ENCODE results near the gene NPY5R. TPM values are rescaled to one million over a fixed set of nuclear protein-coding genes. Genes with fewer than 3 reads are reported as not detected.

NPY5R gene
- total and polyA plus RNA-seq, 2 donors (not counting 1 experiment from before 2014, with no cell fraction given), result not detected

- Histone ChIP-seq H3K36me3 (ENCODE audit: control insufficient read depth, insufficient read depth, low read length) (no peaks in the 10 kb centered on the region), H3K79me2 (ENCODE audit: control insufficient read depth, insufficient read depth, low read length) (no peaks in the 10 kb centered on the region), H3K27ac (ENCODE audit: insufficient read depth, low read length) (no peak within 1 kb of the TSS), H3K9ac (ENCODE audit: insufficient read depth, low read length) (no peak within 1 kb of the TSS), H2AFZ (ENCODE audit: low read length) (peak within 1 kb of the TSS; percentile 84), H3K4me3 (replicated peaks in 1 of 4; ENCODE audit: control extremely low read depth in 1 of 4, insufficient read depth in 1 of 4, low read depth in 3 of 4, low read length in 4 of 4) (peak within 1 kb of the TSS; percentile 25 to 73 (median 56)), H4K20me1 (ENCODE audit: control insufficient read depth, extremely low read depth, insufficient read depth, low read length) (no peaks in the 10 kb centered on the region), H3K9me3 (ENCODE audit: control insufficient read depth, insufficient read depth, low read depth, low read length) (no peaks in the 10 kb centered on the region), H3K27me3 (ENCODE audit: control insufficient read depth, insufficient read depth, low read length) (peaks cover 14% of the 10 kb centered on the region), H3K4me2 (ENCODE audit: extremely low read depth, insufficient read depth, low read length) (peak within 1 kb of the TSS; percentile 96), H3K4me1 (ENCODE audit: control insufficient read depth, extremely low read depth, insufficient read depth, low read length) (peaks cover 3% of the 10 kb centered on the region)
- TF ChIP-seq CTCF (conservative IDR thresholded peaks at IDR 0.05 in 1 of 2, IDR thresholded peaks at IDR 0.05 in 1 of 2; ENCODE audit: low read depth in 1 of 2, low read length in 2 of 2) (peak; percentile 68 to 74), EZH2 (IDR thresholded peaks at IDR 0.05; ENCODE audit: low read length, missing control alignments) (no peak)
- DNase-seq (ENCODE audit: low read depth in 2 of 2), result peak; percentile 77 to 79
Measured at GRCh38 chr4:163332526-163333406, 10.9 kb upstream of the NPY5R start, which contains the start of gene NPY1R. TSS of gene NPY1R (minus strand) at chr4:163332596. CDS start at chr4:163326554, 6,042 bp downstream.

DNA sequence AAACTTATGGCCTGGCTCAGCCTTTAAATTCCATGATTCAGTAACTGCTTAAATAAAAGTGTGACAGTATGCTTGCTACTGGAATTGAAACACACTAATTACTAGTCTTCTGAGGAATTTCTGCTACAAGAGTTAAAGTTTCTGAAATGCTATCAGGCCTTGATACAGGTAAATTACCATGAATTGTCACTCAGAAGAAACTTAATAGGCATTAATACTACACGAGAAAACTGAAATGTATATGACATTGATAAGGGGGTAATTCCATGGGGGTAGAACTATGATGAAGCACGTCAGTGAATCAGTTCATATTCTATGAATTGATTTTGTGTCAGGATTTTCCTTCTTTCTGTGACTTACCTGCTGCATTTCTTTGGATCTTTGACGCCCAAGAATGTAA is 8.3 kb upstream of the NPY5R start:
- no peaks in the 10 kb centered on the region for H4K20me1 ChIP-seq (ENCODE audit: control insufficient read depth, extremely low read depth, insufficient read depth, low read length)
- H3K9ac ChIP-seq (ENCODE audit: insufficient read depth, low read length), result no peak overlapping the region
- H3K79me2 ChIP-seq (ENCODE audit: control insufficient read depth, insufficient read depth, low read length), result no peaks in the 10 kb centered on the region
- no peak overlapping the region for H2AFZ ChIP-seq (ENCODE audit: low read length)
- no peak overlapping the region for H3K4me2 ChIP-seq (ENCODE audit: extremely low read depth, insufficient read depth, low read length)
- TF ChIP-seq CTCF (conservative IDR thresholded peaks at IDR 0.05 in 1 of 2, IDR thresholded peaks at IDR 0.05 in 1 of 2; ENCODE audit: low read depth in 1 of 2, low read length in 2 of 2) (no peak), EZH2 (IDR thresholded peaks at IDR 0.05; ENCODE audit: low read length, missing control alignments) (no peak)
- peaks cover 3% of the 10 kb centered on the region for H3K4me1 ChIP-seq (ENCODE audit: control insufficient read depth, extremely low read depth, insufficient read depth, low read length)
- no peak overlapping the region for H3K4me3 ChIP-seq (replicated peaks in 1 of 4; ENCODE audit: control extremely low read depth in 1 of 4, insufficient read depth in 1 of 4, low read depth in 3 of 4, low read length in 4 of 4)
- no peaks in the 10 kb centered on the region for H3K36me3 ChIP-seq (ENCODE audit: control insufficient read depth, insufficient read depth, low read length)
- no peaks in the 10 kb centered on the region for H3K9me3 ChIP-seq (ENCODE audit: control insufficient read depth, insufficient read depth, low read depth, low read length)
- DNase-seq (ENCODE audit: low read depth in 2 of 2), result no peak
- H3K27me3 ChIP-seq (ENCODE audit: control insufficient read depth, insufficient read depth, low read length), result peaks cover 14% of the 10 kb centered on the region
- no peak overlapping the region for H3K27ac ChIP-seq (ENCODE audit: insufficient read depth, low read length)

DNA sequence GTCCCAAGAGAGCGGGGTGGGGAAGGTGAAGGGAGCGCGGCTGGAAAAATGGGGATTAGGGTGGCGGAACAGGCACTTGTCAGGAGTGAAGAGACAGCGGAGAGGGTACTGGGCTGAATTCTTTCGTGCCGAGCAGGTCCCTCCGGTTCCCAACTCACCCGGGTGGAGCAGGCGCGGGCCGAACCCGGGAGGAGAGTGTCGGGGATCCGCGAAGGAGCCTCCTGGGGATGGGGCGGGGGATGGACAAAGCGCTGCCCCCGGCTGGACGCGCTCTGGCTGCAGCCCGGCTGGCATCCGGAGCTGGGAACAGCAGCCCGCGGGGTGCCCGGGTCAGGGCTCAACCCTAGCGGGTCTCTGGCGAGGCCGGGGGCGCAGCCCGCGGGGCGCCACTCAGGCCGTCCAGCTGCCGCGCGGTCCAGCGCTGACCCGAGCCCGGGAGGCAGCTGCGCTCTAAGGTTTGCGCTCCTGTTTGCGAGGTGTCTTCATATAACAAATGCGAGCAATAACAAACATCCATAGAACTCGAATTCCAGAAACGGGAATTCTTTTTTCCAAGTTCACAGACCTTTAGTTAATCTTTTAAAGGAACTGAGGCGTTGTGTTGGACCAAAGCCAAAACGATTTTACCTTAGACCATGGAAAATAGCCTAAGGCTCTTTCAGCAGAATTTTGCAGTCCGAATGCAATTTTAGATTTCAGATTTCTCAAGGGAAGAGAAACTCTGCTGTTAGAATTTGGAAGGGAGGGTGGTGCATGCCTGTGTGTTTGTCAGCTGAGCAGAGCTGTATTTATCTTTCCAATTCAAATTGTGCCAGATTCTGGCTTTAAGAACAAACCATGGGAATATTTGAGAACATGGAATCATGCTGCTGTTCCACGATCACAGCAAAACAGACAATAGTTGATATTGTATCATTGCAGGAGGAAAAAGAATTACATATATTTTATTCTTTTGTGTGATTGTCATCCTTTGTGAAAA is 744 bp downstream of the NPY5R start:
- Histone ChIP-seq H3K27ac (ENCODE audit: insufficient read depth, low read length) (no peak overlapping the region), H3K4me3 (replicated peaks in 1 of 4; ENCODE audit: control extremely low read depth in 1 of 4, insufficient read depth in 1 of 4, low read depth in 3 of 4, low read length in 4 of 4) (no peak overlapping the region), H3K36me3 (ENCODE audit: control insufficient read depth, insufficient read depth, low read length) (no peaks in the 10 kb centered on the region), H3K9me3 (ENCODE audit: control insufficient read depth, insufficient read depth, low read depth, low read length) (no peaks in the 10 kb centered on the region), H2AFZ (ENCODE audit: low read length) (no peak overlapping the region), H3K27me3 (ENCODE audit: control insufficient read depth, insufficient read depth, low read length) (peaks cover 12% of the 10 kb centered on the region), H3K79me2 (ENCODE audit: control insufficient read depth, insufficient read depth, low read length) (no peaks in the 10 kb centered on the region), H3K4me1 (ENCODE audit: control insufficient read depth, extremely low read depth, insufficient read depth, low read length) (no peaks in the 10 kb centered on the region), H3K9ac (ENCODE audit: insufficient read depth, low read length) (no peak overlapping the region), H3K4me2 (ENCODE audit: extremely low read depth, insufficient read depth, low read length) (no peak overlapping the region), H4K20me1 (ENCODE audit: control insufficient read depth, extremely low read depth, insufficient read depth, low read length) (no peaks in the 10 kb centered on the region)
- TF ChIP-seq CTCF (conservative IDR thresholded peaks at IDR 0.05 in 1 of 2, IDR thresholded peaks at IDR 0.05 in 1 of 2; ENCODE audit: low read depth in 1 of 2, low read length in 2 of 2) (no peak), EZH2 (IDR thresholded peaks at IDR 0.05; ENCODE audit: low read length, missing control alignments) (peak; percentile 74)
- DNase-seq (ENCODE audit: low read depth in 2 of 2), result peak in 1 of 2 donors; percentile 1

Data from fibroblast of lung (primary cell).